ENCODE data around the gene GDPD5. TPM values are rescaled to one million over a fixed set of nuclear protein-coding genes. Genes with fewer than 3 reads are reported as not detected.

The GDPD5 gene
- total RNA-seq, 1 experiment from 2014 or later, result 7.8 TPM

GRCh38 chr11:75478783-75479596 is 46.8 kb downstream of the GDPD5 start:
- Histone ChIP-seq H3K4me2 (ENCODE audit: insufficient read depth, insufficient read length, low read length) (no peak overlapping the region), H4K8ac (replicated peaks; ENCODE audit: insufficient read length, low read depth, low read length) (no peak overlapping the region), H3K4ac (ENCODE audit: low read depth, low read length) (no peak overlapping the region), H2AFZ (ENCODE audit: low read length) (no peak overlapping the region), H3T11ph (ENCODE audit: low read length) (no peak overlapping the region), H4K5ac (ENCODE audit: insufficient read length, low read depth, low read length) (no peak overlapping the region), H4K91ac (ENCODE audit: insufficient read length, low read depth, low read length) (no peak overlapping the region), H3K27ac (ENCODE audit: insufficient read length, low read depth, low read length) (no peak overlapping the region), H3K9me3 (ENCODE audit: control insufficient read depth, low read depth, low read length) (no peaks in the 10 kb centered on the region), H2BK15ac (ENCODE audit: low read depth, low read length) (no peak overlapping the region), H2BK5ac (ENCODE audit: insufficient read length, low read length) (no peak overlapping the region), H2BK12ac (ENCODE audit: insufficient read length, low read depth, low read length) (no peak overlapping the region), H2BK20ac (ENCODE audit: low read depth, low read length, poor library complexity, severe bottlenecking) (no peak overlapping the region), H3K23ac (ENCODE audit: insufficient read length, low read depth, low read length) (no peak overlapping the region), H3K18ac (ENCODE audit: insufficient read length, low read depth, low read length) (no peak overlapping the region), H3K14ac (ENCODE audit: insufficient read depth, low read length) (no peak overlapping the region), H2BK120ac (ENCODE audit: low read depth, low read length, poor library complexity, severe bottlenecking) (no peak overlapping the region), H2AK5ac (ENCODE audit: insufficient read length, low read length) (no peak overlapping the region), H3K4me1 (ENCODE audit: insufficient read depth, low read length) (no peaks in the 10 kb centered on the region), H3K79me2 (ENCODE audit: insufficient read depth, low read length) (no peaks in the 10 kb centered on the region), H3K23me2 (ENCODE audit: insufficient read length, low read depth, low read length, poor library complexity, severe bottlenecking) (no peaks in the 10 kb centered on the region), H3K79me1 (ENCODE audit: insufficient read depth, low read depth, low read length, poor library complexity, severe bottlenecking) (no peaks in the 10 kb centered on the region), H3K56ac (ENCODE audit: insufficient read length, low read depth, low read length) (no peak overlapping the region), H3K9ac (ENCODE audit: extremely low read depth, insufficient read length, low read length) (no peak overlapping the region), H4K20me1 (ENCODE audit: control insufficient read depth, insufficient read depth, insufficient read length) (no peaks in the 10 kb centered on the region), H3K27me3 (ENCODE audit: insufficient read depth, low read length) (no peaks in the 10 kb centered on the region)
- Mint-ChIP-seq H3K4me3 (no peak overlapping the region; a peak in 1 of 5 replicates), H3K9me3 (no peaks in the 10 kb centered on the region; a peak in 1 of 5 replicates), H3K4me1 (peaks cover 15 to 30% of the 10 kb centered on the region in 2 experiments), H3K27ac (no peak overlapping the region), H3K27me3 (ENCODE audit: low read depth) (no peaks in the 10 kb centered on the region), H3K36me3 (ENCODE audit: insufficient read depth in 1 of 3, low read depth in 3 of 3) (no peaks in the 10 kb centered on the region)
- no CpG with 5 or more reads among the region's 5 CpGs for WGBS (ENCODE audit: extremely low coverage, insufficient read length, low lambda C conversion rate)
- TF ChIP-seq CTCF (conservative IDR thresholded peaks at IDR 0.05), result no peak
- no peak for DNase-seq
